Activated CD4-positive, alpha-beta memory T cell treated with anti-CD3 and anti-CD28 coated beads for 36 hours (primary cell): ENCODE measurements around the gene ANXA10. TPM values are rescaled to one million over a fixed set of nuclear protein-coding genes. Genes with fewer than 3 reads are reported as not detected.
"Not testable (repeated sequence)": the region's sequence is repeated elsewhere in the genome, so short reads cannot be mapped to it uniquely, and the experiment has no call there.

Experiments used
- CTCF ChIA-PET: fragments of 350-600 bp; sonication (Branson Sonifier 250); formaldehyde crosslinking; loops from one replicate; lab custom pipeline; 2021; ENCODE audit warnings: antibody characterized with exemption, inconsistent platforms; lab: Charles Lee
- POLR2A ChIA-PET: fragments of 350-600 bp; sonication (Branson Sonifier 250); formaldehyde crosslinking; loops from one replicate; lab custom pipeline; 2021; ENCODE audit warnings: antibody characterized with exemption; lab: Charles Lee
- DNase-seq: peaks from one replicate; pipeline ENCODE4 v3.0.0-alpha.2; 2020
- H3K27ac Mint-ChIP-seq: one replicate; pipeline ENCODE4 v1.8.0; 2021; ENCODE audit warnings: mixed read lengths
- H3K27me3 Mint-ChIP-seq: one replicate; pipeline ENCODE4 v1.8.0; 2021; ENCODE audit warnings: mixed read lengths
- H3K36me3 Mint-ChIP-seq: one replicate; pipeline ENCODE4 v1.8.0; 2021; ENCODE audit warnings: mixed read lengths
- H3K4me1 Mint-ChIP-seq: one replicate; pipeline ENCODE4 v1.8.0; 2021; ENCODE audit warnings: low read depth, mixed read lengths
- H3K4me3 Mint-ChIP-seq: one replicate; pipeline ENCODE4 v1.8.0; 2021; ENCODE audit warnings: mild to moderate bottlenecking, mixed read lengths
- H3K9me3 Mint-ChIP-seq: one replicate; pipeline ENCODE4 v1.8.0; 2021; ENCODE audit warnings: mixed read lengths
- intact Hi-C: fragments of 100-400 bp; cut with micrococcal nuclease; formaldehyde crosslinking; loops from one replicate; pipeline ENCODE4 v1.15.1; 2023
- total RNA-seq, 2 experiments: library from RNA; stranded (reverse); gene quantifications; one replicate each; pipeline ENCODE4 v1.2.3, GENCODE V29; 2021

ANXA10 gene
- total RNA-seq, 2 experiments from 2014 or later: not detected

GRCh38 chr4:168082379-168082778, 10.0 kb upstream of the ANXA10 start:
- Mint-ChIP-seq H3K27me3 (no peaks in the 10 kb centered on the region), H3K36me3 (no peaks in the 10 kb centered on the region), H3K9me3 (peaks cover 3% of the 10 kb centered on the region), H3K4me3 (no peak overlapping the region), H3K27ac (no peak overlapping the region), H3K4me1 (no peaks in the 10 kb centered on the region)
- POLR2A ChIA-PET: no interaction called here
- no peak for DNase-seq
- intact Hi-C loops: no loop called here
- CTCF ChIA-PET: no interaction called here

GRCh38 chr4:168095776-168096406, 3.6 kb downstream of the ANXA10 start:
- ChIA-PET CTCF (no interaction called here), POLR2A (no interaction called here)
- Mint-ChIP-seq H3K27ac (no peak overlapping the region), H3K4me3 (no peak overlapping the region), H3K36me3 (no peaks in the 10 kb centered on the region), H3K4me1 (no peaks in the 10 kb centered on the region), H3K9me3 (peaks cover 4% of the 10 kb centered on the region), H3K27me3 (no peaks in the 10 kb centered on the region)
- intact Hi-C loops: no loop called here
- DNase-seq: no peak

- intact Hi-C loops: no loop called here
- POLR2A ChIA-PET: no interaction called here
- no peaks in the 10 kb centered on the region for H3K27me3 Mint-ChIP-seq
Measured at GRCh38 chr4:168096407-168096784, 4.1 kb downstream of the ANXA10 start.

GRCh38 chr4:168097161-168097560, 4.8 kb downstream of the ANXA10 start:
- Mint-ChIP-seq H3K4me3 (no peak overlapping the region), H3K9me3 (peaks cover 4% of the 10 kb centered on the region), H3K4me1 (no peaks in the 10 kb centered on the region), H3K27me3 (no peaks in the 10 kb centered on the region), H3K27ac (no peak overlapping the region), H3K36me3 (no peaks in the 10 kb centered on the region)
- intact Hi-C loops: no loop called here
- CTCF ChIA-PET: no interaction called here
- DNase-seq: no peak
- POLR2A ChIA-PET: no interaction called here

More at GRCh38 chr4:168096407-168096784, 4.1 kb downstream of the ANXA10 start:
- DNase-seq: no peak
- no peaks in the 10 kb centered on the region for H3K4me1 Mint-ChIP-seq
- no peak overlapping the region for H3K4me3 Mint-ChIP-seq
- no peak overlapping the region for H3K27ac Mint-ChIP-seq
- CTCF ChIA-PET: no interaction called here
- no peaks in the 10 kb centered on the region for H3K36me3 Mint-ChIP-seq
- H3K9me3 Mint-ChIP-seq: peaks cover 4% of the 10 kb centered on the region

GRCh38 chr4:168098248-168098717, 5.9 kb downstream of the ANXA10 start:
- Mint-ChIP-seq H3K9me3 (peaks cover 4% of the 10 kb centered on the region), H3K27me3 (no peaks in the 10 kb centered on the region), H3K4me1 (no peaks in the 10 kb centered on the region), H3K4me3 (no peak overlapping the region), H3K36me3 (no peaks in the 10 kb centered on the region), H3K27ac (no peak overlapping the region)
- intact Hi-C loops: no loop called here
- DNase-seq: no peak
- CTCF ChIA-PET: no interaction called here
- POLR2A ChIA-PET: no interaction called here

- H3K4me3 Mint-ChIP-seq: no peak overlapping the region
- DNase-seq: no peak
- H3K27ac Mint-ChIP-seq: no peak overlapping the region
- POLR2A ChIA-PET: no interaction called here
- CTCF ChIA-PET: no interaction called here
- no peaks in the 10 kb centered on the region for H3K36me3 Mint-ChIP-seq
- intact Hi-C loops: no loop called here
- no peaks in the 10 kb centered on the region for H3K4me1 Mint-ChIP-seq
- H3K9me3 Mint-ChIP-seq: peaks cover 4% of the 10 kb centered on the region
- no peaks in the 10 kb centered on the region for H3K27me3 Mint-ChIP-seq
Measured at GRCh38 chr4:168099195-168099594, 6.9 kb downstream of the ANXA10 start.

- ChIA-PET CTCF (interaction anchor here (0.8 kb wide), 1 partner anchor 1158 kb away, joined by 3 read pairs; no protein-coding TSS in a partner anchor), POLR2A (no interaction called here)
- Mint-ChIP-seq H3K36me3 (no peaks in the 10 kb centered on the region), H3K9me3 (peaks cover 4% of the 10 kb centered on the region), H3K4me1 (no peaks in the 10 kb centered on the region), H3K27ac (no peak overlapping the region), H3K27me3 (no peaks in the 10 kb centered on the region), H3K4me3 (no peak overlapping the region)
- intact Hi-C loops: no loop called here
- DNase-seq: no peak
Measured at GRCh38 chr4:168101026-168101425, 8.7 kb downstream of the ANXA10 start.

GRCh38 chr4:168102403-168102802, 10.1 kb downstream of the ANXA10 start:
- CTCF ChIA-PET: no interaction called here
- Mint-ChIP-seq H3K27me3 (no peaks in the 10 kb centered on the region), H3K4me1 (no peaks in the 10 kb centered on the region), H3K36me3 (no peaks in the 10 kb centered on the region), H3K27ac (no peak overlapping the region), H3K9me3 (peaks cover 4% of the 10 kb centered on the region), H3K4me3 (no peak overlapping the region)
- intact Hi-C loops: no loop called here
- no peak for DNase-seq
- POLR2A ChIA-PET: no interaction called here

- Mint-ChIP-seq H3K9me3 (no peaks in the 10 kb centered on the region), H3K4me3 (no peak overlapping the region), H3K4me1 (no peaks in the 10 kb centered on the region), H3K27ac (no peak overlapping the region), H3K36me3 (no peaks in the 10 kb centered on the region), H3K27me3 (peaks cover under 1% of the 10 kb centered on the region)
- CTCF ChIA-PET: no interaction called here
- DNase-seq: no peak
- POLR2A ChIA-PET: no interaction called here
- intact Hi-C loops: no loop called here
Measured at GRCh38 chr4:168109527-168109926, 17.2 kb downstream of the ANXA10 start.

- H3K4me3 Mint-ChIP-seq, intact Hi-C loops, POLR2A ChIA-PET, H3K27ac Mint-ChIP-seq, CTCF ChIA-PET, H3K9me3 Mint-ChIP-seq, H3K36me3 Mint-ChIP-seq, DNase-seq, H3K4me1 Mint-ChIP-seq, H3K27me3 Mint-ChIP-seq: not testable (repeated sequence)
Measured at GRCh38 chr4:168113059-168113458, 20.7 kb downstream of the ANXA10 start.

GRCh38 chr4:168118116-168118655, 25.8 kb downstream of the ANXA10 start:
- H3K27ac Mint-ChIP-seq: no peak overlapping the region
- H3K9me3 Mint-ChIP-seq: no peaks in the 10 kb centered on the region
- ChIA-PET POLR2A (no interaction called here), CTCF (no interaction called here)
- H3K4me1 Mint-ChIP-seq: no peaks in the 10 kb centered on the region
- H3K36me3 Mint-ChIP-seq: no peaks in the 10 kb centered on the region
- DNase-seq: no peak
- intact Hi-C loops: no loop called here
- no peak overlapping the region for H3K4me3 Mint-ChIP-seq
- peaks cover 2% of the 10 kb centered on the region for H3K27me3 Mint-ChIP-seq

GRCh38 chr4:168119100-168119499, 26.8 kb downstream of the ANXA10 start:
- no peak overlapping the region for H3K4me3 Mint-ChIP-seq
- H3K36me3 Mint-ChIP-seq: no peaks in the 10 kb centered on the region
- DNase-seq: no peak
- CTCF ChIA-PET: no interaction called here
- no peak overlapping the region for H3K27ac Mint-ChIP-seq
- POLR2A ChIA-PET: no interaction called here
- intact Hi-C loops: no loop called here
- H3K27me3 Mint-ChIP-seq: peaks cover 2% of the 10 kb centered on the region
- no peaks in the 10 kb centered on the region for H3K4me1 Mint-ChIP-seq
- no peaks in the 10 kb centered on the region for H3K9me3 Mint-ChIP-seq

GRCh38 chr4:168119890-168120289, 27.6 kb downstream of the ANXA10 start:
- Mint-ChIP-seq H3K27ac (no peak overlapping the region), H3K4me3 (no peak overlapping the region), H3K4me1 (no peaks in the 10 kb centered on the region), H3K36me3 (no peaks in the 10 kb centered on the region), H3K9me3 (no peaks in the 10 kb centered on the region), H3K27me3 (no peaks in the 10 kb centered on the region)
- DNase-seq: no peak
- intact Hi-C loops: no loop called here
- ChIA-PET CTCF (no interaction called here), POLR2A (no interaction called here)
